ENCODE measurements around the gene BGLAP. TPM values are rescaled to one million over a fixed set of nuclear protein-coding genes. Genes with fewer than 3 reads are reported as not detected.

BGLAP gene
- total RNA-seq, 1 donor from 2014 or later = not detected

DNA sequence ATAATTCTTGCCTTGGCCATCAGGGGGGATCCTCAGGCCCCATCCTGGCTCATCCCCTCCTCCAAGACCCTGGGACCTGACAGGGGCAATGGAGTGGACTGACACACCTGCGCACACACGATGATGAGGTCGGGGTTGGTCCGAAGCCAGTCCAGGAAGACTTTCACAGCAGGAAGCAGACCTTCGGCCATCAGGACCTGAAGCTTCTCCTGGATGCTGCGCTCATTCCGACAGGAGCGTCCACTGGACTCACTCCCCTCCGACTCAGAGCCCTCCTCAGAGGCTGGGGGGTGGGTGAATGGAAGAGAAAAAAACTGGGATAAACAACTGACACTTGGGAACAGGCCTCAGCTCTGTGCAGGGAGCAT, 21.3 kb downstream of the BGLAP start:
- Mint-ChIP-seq H3K27me3 (ENCODE audit: low read depth) (no peaks in the 10 kb centered on the region), H3K36me3 (ENCODE audit: low read depth) (peaks cover 66% of the 10 kb centered on the region), H3K9me3 (ENCODE audit: low read depth) (no peaks in the 10 kb centered on the region), H3K4me1 (ENCODE audit: low read depth) (peaks cover 14% of the 10 kb centered on the region), H3K27ac (ENCODE audit: unreplicated experiment) (no peak overlapping the region), H3K4me3 (ENCODE audit: unreplicated experiment) (no peak overlapping the region)
- TF ChIP-seq, protein P1, sequence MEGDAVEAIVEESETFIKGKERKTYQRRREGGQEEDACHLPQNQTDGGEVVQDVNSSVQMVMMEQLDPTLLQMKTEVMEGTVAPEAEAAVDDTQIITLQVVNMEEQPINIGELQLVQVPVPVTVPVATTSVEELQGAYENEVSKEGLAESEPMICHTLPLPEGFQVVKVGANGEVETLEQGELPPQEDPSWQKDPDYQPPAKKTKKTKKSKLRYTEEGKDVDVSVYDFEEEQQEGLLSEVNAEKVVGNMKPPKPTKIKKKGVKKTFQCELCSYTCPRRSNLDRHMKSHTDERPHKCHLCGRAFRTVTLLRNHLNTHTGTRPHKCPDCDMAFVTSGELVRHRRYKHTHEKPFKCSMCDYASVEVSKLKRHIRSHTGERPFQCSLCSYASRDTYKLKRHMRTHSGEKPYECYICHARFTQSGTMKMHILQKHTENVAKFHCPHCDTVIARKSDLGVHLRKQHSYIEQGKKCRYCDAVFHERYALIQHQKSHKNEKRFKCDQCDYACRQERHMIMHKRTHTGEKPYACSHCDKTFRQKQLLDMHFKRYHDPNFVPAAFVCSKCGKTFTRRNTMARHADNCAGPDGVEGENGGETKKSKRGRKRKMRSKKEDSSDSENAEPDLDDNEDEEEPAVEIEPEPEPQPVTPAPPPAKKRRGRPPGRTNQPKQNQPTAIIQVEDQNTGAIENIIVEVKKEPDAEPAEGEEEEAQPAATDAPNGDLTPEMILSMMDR (IDR thresholded peaks at IDR 0.05) = no peak
- peak; percentile 78 for DNase-seq (ENCODE audit: low spot score)

DNA sequence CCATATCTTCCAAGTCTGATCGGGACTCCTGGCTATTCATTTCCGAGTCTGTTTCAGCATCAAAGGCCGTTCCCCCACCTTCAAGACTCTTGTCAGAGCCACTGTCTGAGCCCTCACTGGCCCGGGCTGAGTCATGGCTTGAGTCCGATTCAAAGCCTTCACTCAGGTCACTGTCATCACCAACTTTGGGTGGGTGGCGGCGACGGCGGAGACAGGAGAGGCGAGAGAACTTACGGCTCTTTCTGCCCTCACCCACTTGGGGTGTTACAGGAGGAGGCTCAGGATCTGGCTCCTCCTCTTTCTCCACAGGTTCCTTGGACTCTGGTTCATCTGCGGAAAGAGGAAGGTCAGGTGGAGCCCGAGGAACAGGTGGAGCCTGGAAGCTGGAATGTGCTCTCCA, 24.1 kb downstream of the BGLAP start:
- DNase-seq (ENCODE audit: low spot score) = no peak
- H3K36me3 Mint-ChIP-seq (ENCODE audit: low read depth) = peaks cover 59% of the 10 kb centered on the region
- no peaks in the 10 kb centered on the region for H3K27me3 Mint-ChIP-seq (ENCODE audit: low read depth)
- TF ChIP-seq, protein P1 (IDR thresholded peaks at IDR 0.05) = no peak
- H3K4me1 Mint-ChIP-seq (ENCODE audit: low read depth) = peaks cover 14% of the 10 kb centered on the region
- H3K27ac Mint-ChIP-seq (ENCODE audit: unreplicated experiment) = no peak overlapping the region
- no peaks in the 10 kb centered on the region for H3K9me3 Mint-ChIP-seq (ENCODE audit: low read depth)
- no peak overlapping the region for H3K4me3 Mint-ChIP-seq (ENCODE audit: unreplicated experiment)

DNA sequence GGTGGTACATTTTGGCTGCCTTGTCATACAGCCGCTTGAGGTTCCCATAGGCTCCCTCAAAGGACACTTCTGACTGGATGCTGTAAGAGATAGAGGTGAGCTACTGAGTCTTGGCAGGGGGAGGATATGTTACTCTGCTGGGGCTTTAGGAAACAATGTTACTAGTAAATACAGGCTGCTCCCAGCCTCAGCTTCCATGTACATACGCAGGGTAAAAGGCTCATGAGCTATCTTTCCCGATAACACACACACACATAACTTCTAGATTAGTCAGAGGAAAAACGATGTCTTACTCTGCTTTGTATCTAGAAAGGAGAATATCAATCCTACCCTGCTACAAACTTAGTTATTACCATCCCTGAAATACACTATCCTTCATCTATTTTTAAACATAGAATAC, 26.4 kb downstream of the BGLAP start:
- Mint-ChIP-seq H3K27ac (ENCODE audit: unreplicated experiment) (peak overlapping the region; percentile 1), H3K4me1 (ENCODE audit: low read depth) (peaks cover 5% of the 10 kb centered on the region), H3K36me3 (ENCODE audit: low read depth) (peaks cover 58% of the 10 kb centered on the region), H3K27me3 (ENCODE audit: low read depth) (no peaks in the 10 kb centered on the region), H3K4me3 (ENCODE audit: unreplicated experiment) (no peak overlapping the region), H3K9me3 (ENCODE audit: low read depth) (no peaks in the 10 kb centered on the region)
- TF ChIP-seq, protein P1 (IDR thresholded peaks at IDR 0.05) = no peak
- no peak for DNase-seq (ENCODE audit: low spot score)

DNA sequence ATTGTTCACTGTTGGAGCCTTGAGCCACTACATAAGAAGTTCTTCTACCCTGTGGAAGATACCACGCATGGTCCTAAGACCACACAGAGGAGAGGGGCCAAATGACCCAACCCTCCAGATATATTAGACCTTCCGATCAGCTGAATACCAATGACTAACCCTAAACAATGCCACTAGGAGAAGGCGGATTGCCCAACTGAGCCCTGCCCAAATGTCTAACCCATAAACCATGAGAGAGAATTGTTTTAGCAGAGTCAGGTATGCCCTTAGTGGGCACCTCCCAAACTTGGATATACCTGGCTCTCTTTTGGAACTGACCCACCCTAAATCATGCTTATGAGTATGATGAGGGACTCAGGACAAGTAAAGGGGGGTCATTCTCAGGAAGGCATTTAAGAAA, 28.3 kb downstream of the BGLAP start:
- Mint-ChIP-seq H3K36me3 (ENCODE audit: low read depth) (peaks cover 65% of the 10 kb centered on the region), H3K4me1 (ENCODE audit: low read depth) (no peaks in the 10 kb centered on the region), H3K9me3 (ENCODE audit: low read depth) (no peaks in the 10 kb centered on the region), H3K27ac (ENCODE audit: unreplicated experiment) (no peak overlapping the region), H3K4me3 (ENCODE audit: unreplicated experiment) (no peak overlapping the region), H3K27me3 (ENCODE audit: low read depth) (no peaks in the 10 kb centered on the region)
- TF ChIP-seq, protein P1 (IDR thresholded peaks at IDR 0.05) = no peak
- no peak for DNase-seq (ENCODE audit: low spot score)

DNA sequence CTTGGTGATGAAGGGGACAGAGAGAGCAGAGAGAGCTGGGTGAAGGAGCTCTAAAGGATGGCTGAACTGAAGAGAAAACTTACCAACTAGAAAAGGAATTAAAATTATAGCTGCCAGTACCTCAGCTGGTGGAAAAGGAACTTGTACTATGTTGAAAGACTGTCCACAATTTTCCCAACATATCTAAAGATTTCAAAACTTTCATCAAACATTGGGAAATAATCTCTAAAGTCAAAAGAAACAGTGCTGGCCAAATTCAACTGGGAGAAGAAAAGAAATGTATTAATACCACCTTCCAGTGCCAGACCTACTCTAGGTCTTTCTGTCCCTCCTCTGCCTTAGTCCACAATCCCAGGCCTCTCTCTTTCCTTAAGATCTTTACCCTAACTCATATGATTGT, 34.5 kb downstream of the BGLAP start:
- no peak overlapping the region for H3K4me3 Mint-ChIP-seq (ENCODE audit: unreplicated experiment)
- no peaks in the 10 kb centered on the region for H3K9me3 Mint-ChIP-seq (ENCODE audit: low read depth)
- H3K27ac Mint-ChIP-seq (ENCODE audit: unreplicated experiment) = no peak overlapping the region

More for the DNA sequence above, 34.5 kb downstream of the BGLAP start:
- Mint-ChIP-seq H3K27me3 (ENCODE audit: low read depth) (no peaks in the 10 kb centered on the region), H3K36me3 (ENCODE audit: low read depth) (peaks cover 50% of the 10 kb centered on the region), H3K4me1 (ENCODE audit: low read depth) (peaks cover 15% of the 10 kb centered on the region)
- no peak for DNase-seq (ENCODE audit: low spot score)
- TF ChIP-seq, protein P1 (IDR thresholded peaks at IDR 0.05) = no peak

All from chondrocyte (in vitro differentiated cells).